GM19324 (cell line): ENCODE data around the gene LGALS3BP.
A peak's percentile ranks its signal among the peaks of the same experiment; 100 is the strongest.

Experiments
- ATAC-seq: cut with Tn5 transposase; IDR thresholded peaks from one replicate; pipeline ENCODE4 v1.9.1; 2021; ENCODE audit warnings: mild to moderate bottlenecking, moderate library complexity; ENCODE audit not compliant: unreplicated experiment, low FRiP score

Gene LGALS3BP

DNA sequence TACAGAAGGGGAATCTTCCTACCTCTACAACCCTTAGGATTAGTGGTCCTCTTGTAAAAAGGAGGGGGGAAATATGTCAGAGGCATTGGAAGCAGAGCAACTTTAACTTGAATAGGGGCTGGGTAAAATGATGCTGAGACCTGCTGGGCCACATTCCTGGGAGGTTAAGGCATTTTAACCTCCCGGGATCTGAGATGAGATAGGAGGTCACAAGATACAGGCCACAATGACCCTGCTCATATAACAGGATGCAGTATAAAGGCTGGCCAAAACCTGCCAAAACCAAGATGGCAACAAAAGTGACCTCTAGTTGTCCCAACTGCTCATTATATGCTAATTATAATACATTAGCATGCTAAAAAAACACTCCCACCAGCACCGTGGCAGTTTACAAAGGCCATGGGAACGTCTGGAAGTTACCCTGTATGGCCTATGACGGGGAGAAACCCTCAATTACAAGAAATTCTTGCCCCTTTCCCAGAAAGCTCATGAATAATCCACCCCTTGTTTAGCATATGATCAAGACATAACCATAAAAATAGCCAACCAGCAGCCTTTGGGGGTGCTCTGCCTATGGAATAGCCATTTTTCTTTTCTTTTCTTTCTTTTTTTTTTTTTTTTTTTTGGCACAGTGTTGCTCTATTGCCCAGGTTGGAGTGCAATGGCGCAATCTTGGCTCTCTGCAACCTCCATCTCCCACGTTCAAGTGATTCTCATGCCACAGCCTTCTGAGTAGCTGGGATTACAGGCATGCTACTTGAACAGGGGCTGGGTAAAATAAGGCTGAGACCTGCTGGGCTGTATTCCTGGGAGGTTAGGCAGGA lies 38.0 kb upstream of the LGALS3BP start:
- ATAC-seq: no peak

GRCh38 chr17:79014158-79014758 lies 34.5 kb upstream of the LGALS3BP start:
- no peak for ATAC-seq

- no peak for ATAC-seq
Observed at GRCh38 chr17:79012563-79013134, 32.9 kb upstream of the LGALS3BP start.

DNA sequence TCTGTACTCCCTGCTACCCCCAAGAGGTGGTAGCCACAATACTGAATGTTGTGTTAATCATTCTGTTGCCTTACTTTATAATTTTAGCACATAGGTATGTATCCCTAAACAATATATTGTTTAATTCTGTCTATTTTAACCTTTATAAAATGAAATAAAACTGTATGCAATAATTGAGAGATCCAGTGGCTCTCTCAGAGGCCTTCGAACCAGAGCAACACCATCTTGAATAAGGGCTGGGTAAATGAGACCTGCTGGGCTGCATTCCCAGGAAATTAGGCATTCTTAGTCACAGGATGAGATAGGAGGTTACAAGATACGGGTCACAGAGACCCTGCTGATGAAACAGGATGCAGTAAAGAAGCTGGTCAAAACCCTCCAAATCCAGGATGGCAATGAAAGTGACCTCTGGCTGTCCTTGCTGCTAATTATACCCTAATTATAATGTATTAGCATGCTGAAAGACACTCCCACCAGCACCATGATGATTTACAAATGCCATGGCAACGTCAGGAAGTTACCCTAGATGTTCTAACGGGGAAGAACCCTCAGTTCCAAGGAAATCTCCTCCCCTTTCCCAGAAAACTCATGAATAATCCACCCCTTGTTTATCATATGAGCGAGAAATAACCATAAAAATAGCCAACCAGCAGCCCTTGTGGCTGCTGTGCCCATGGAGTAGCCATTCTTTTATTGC lies 31.9 kb upstream of the LGALS3BP start:
- no peak for ATAC-seq

DNA sequence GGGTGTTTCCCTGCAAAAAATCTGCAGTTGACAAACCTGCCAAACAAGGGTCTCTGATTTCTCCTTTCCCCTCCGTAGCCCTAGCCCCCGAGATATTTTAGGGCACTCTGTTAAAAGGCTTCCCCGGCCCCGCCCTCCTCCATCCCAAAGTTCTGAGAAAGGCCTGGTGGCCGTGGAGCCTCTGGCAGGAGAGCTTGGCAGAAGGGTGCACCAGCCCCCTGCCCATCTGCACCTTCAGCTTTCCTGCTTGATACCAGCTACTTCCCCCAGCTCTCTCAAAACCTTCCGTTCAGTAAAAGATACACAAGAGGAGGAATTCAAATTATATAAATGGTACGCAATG lies 30.6 kb upstream of the LGALS3BP start:
- ATAC-seq: no peak

GRCh38 chr17:79009397-79010303 lies 29.9 kb upstream of the LGALS3BP start, which contains the start of gene CANT1:
Gene CANT1 (minus strand): TSS chr17:79009764. CDS start chr17:78997622, 12,142 bp downstream.
- peak; percentile 95 for ATAC-seq

DNA sequence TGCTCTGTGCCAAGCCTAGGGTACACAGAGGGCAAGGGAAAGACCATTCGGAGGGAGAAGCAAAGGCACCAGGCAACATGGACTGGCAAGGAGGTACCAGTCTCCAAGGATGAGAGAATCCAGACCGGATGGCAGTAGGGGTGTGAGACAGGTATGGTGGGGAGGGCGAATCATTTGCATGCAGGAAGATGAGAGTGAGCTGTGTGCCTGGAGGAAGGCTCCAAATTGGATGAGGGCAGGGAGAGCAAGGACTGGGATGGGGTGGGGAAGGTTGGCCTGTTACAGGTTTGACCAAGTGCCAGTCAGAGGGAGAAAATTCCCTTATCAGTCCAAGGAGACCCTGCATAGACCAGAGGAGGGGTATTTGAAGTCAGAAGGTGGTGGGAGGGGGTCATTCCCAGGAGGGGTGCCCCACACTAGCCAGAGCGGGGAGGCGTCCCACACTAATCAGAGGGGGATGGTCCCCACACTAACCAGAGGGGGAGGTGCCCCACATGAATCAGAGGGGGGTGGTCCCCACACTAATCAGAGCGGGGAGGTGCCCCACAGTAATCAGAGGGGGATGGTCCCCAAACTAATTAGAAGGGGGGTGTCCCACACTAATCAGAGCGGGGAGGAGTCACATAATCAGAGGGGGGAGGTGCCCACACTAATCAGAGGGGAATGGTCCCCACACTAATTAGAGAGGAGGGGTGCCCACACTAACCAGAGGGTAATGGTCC lies 29.1 kb upstream of the LGALS3BP start:
- ATAC-seq: no peak

- no peak for ATAC-seq
Observed at GRCh38 chr17:79007504-79008381, 28.0 kb upstream of the LGALS3BP start.

DNA sequence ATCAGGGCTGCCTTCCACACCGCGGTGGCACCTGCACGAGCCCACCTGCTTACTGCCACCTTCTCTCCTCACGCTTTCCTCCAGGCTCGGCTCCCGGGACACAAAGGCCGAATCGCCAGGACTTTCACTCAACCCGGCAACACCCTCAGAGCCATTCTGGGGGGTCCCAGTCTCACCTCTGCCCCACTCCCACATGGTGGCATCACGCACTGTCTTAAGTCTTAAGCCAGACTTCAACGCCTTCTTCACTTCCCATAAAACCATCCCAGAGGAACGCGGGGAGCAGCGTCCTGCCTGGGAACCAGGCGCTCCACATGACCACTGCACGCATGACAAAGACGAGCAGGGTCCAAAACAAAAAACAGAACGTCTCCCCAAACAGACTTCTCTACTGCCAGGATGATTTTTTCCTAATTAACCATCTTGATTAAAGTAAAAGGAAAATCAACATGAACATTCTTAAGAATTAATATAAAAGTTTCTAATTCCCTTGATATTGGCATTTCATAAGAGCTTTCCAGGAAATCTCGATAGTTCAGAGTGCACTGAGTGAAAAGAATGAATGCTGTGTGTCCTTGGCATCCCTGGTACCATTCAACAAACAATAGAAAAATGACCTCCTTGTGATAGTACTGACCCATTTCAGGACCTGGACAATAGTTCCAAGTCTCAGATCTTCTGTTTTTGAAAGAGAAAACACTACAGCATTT lies 27.2 kb upstream of the LGALS3BP start:
- ATAC-seq: no peak

DNA sequence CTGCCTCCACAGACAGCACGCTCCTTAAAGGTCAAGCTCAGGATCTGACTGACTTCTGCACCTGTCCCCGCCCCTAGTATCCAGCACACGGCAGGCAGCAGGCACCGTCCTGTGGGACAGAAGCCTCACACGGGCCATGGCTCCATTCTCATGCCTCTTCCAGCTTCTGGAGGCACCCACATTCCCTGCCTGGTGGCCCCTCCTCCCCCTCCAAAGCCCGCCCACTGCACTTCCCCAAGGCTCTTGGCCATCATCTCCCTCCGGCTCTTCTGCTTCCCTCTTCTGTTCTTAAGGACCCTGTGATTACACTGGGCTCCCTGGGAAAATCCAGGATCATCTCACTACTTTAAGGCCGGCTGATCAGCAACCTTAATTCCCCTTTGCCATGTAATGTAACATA lies 26.3 kb upstream of the LGALS3BP start:
- ATAC-seq: no peak

DNA sequence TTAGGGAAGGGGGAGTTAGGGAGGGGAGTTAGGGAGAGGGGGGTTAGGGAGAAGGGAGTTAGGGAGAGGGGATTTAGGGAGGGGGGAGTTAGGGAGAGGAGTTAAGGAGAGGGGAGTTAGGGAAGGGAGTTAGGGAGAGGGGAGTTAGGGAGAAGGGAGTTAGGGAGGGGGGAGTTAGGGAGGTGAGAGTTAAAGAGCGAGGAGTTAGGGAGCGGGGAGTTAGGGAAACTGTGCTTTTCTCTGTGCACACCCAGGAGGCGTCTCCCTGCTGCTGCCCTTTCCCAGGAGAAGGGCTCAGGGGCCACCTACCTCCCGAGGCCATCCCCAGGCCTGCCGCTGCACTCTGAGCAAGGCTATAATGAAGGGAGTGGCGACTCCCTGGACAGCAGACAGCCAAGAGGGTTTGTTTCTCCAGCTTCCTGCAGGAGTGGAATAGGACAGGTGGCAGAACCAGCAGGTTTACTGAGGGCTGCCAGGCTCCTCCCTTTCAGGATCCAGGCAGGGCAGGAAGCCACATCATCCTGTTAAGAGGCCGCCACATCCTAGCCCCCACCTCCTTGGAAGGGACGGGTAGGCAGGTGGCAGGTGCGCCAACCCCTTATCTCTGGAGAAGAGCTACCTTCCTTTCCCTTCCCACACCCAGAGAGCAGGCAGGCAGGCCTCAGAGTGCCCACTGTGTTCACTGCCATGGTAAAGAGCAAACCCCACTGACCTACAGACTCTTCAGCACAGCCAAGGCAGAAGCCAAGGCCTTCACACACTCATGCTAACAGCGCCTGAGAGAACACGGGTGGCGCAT lies 25.5 kb upstream of the LGALS3BP start:
- no peak for ATAC-seq

GRCh38 chr17:79003661-79004411 lies 24.1 kb upstream of the LGALS3BP start:
- no peak for ATAC-seq

- no peak for ATAC-seq
Observed at GRCh38 chr17:79002796-79003593, 23.3 kb upstream of the LGALS3BP start.

- no peak for ATAC-seq
Observed at GRCh38 chr17:79002291-79002690, 22.6 kb upstream of the LGALS3BP start.

GRCh38 chr17:79001190-79002020 lies 21.7 kb upstream of the LGALS3BP start:
- no peak for ATAC-seq
